HG02885 (cell line): ENCODE data around the gene TBC1D13.
"Not testable (repeated sequence)": the region's sequence is repeated elsewhere in the genome, so short reads cannot be mapped to it uniquely, and the experiment has no call there.

ENCODE experiments used
- ATAC-seq: cut with Tn5 transposase; IDR thresholded peaks from one replicate; pipeline ENCODE4 v1.9.1; 2021; ENCODE audit warnings: mild to moderate bottlenecking; ENCODE audit not compliant: unreplicated experiment, poor library complexity

The TBC1D13 gene

DNA sequence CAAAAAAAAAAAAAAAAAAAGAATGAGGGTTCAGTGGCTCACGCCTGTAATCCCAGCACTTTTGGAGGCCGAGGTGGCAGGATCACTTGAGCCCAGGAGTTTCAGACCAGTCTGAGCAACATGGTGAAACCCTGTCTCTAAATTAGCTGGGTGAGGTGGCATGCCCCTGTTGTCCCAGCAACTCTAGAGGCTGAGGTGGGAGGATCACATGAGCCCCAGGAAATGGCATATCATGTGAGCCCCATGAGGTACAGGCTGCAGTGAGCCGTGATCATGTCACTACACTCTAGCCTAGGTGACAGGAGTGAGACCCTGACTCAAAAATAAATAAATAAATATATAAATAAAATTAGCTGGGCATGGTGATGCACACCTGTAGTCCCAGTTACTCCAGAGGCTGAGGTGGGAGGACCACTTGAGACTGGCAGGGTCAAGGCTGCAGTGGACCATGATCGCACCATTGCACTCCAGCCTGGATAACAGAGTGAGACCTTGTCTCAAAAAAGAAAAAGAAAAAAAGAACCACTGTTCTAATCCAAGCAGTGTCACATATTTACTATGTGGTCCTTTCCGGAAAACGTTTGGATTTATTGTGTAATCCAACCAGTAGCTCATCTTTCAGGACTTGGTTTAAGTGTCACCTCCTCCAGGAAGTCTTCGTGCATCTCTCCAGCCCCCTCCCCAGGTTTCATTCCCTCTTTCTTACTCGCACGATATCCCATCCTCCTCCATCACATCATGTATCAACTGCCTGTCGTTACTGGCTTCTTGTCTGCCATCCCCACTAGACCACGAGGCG lies 54.8 kb downstream of the TBC1D13 start:
- ATAC-seq, result no peak

DNA sequence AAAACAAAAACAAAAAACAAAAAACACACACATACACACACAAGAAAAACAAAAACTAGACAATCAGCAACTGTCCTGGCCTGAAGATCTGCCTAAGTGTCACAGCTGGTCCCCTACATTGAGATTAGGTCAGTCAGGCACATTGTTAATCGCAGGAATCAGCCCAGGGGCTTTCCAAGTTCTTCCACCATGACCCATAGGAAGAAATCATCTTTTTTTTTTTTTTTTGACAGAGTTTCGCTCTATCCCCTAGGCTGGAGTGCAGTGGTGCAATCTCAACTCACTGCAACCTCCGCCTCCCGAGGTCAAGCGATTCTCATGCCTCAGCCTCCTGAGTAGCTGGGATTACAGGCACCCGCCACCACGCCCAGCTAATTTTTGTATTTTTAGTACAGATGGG lies 56.1 kb downstream of the TBC1D13 start:
- not testable (repeated sequence) for ATAC-seq

GRCh38 chr9:128845186-128845931 lies 58.3 kb downstream of the TBC1D13 start:
- no peak for ATAC-seq

DNA sequence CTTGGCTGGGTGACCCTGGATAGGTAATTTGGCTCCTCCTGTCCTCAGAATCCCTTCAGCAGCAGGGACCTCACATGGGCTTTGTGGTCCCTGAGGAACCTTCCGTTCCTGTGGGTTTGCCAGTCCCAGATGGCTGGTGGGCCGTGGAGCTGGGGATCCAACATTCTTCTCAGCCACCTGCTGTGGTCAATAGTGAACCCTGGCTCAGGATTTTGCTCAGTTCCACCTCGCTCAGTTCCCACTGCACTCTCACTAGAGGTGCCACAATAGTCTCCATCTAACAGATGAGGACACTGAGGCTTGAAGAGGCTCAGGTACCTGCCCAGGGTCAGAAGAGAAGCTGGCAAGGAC lies 59.6 kb downstream of the TBC1D13 start:
- no peak for ATAC-seq

GRCh38 chr9:128847803-128848202 lies 60.8 kb downstream of the TBC1D13 start:
- no peak for ATAC-seq

GRCh38 chr9:128851024-128851423 lies 64.0 kb downstream of the TBC1D13 start:
- ATAC-seq, result not testable (repeated sequence)

GRCh38 chr9:128851779-128852600 lies 64.9 kb downstream of the TBC1D13 start:
- not testable (repeated sequence) for ATAC-seq

DNA sequence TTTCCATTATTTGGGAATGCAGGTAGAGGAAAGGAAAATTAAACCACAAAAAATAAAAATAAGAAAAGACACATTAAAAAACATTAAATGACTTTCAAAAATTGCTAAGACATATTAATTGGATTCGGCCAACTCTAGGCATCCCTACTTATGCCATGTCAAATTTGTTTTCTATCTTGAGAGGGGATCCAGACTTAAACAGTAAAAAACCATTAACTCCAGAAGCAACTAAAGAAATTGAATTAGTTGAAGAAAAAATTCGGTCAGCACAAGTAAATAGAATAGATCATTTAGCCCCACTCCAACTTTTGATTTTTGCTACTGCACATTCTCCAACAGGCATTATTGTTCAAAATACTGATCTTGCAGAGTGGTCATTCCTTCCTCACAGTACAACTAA lies 65.6 kb downstream of the TBC1D13 start:
- ATAC-seq, result not testable (repeated sequence)

GRCh38 chr9:128854454-128854853 lies 67.4 kb downstream of the TBC1D13 start:
- ATAC-seq, result not testable (repeated sequence)

- ATAC-seq, result not testable (repeated sequence)
Observed at GRCh38 chr9:128858476-128858875, 71.4 kb downstream of the TBC1D13 start.
